SK-N-SH (cell line): ENCODE data around the gene PIAS4.

Experiments
- CTCF ChIP-seq: fragments of 200-600 bp; sonication (generic); IDR thresholded peaks from 2 replicates; pipeline ENCODE4 v1.6.1; 2017; ENCODE audit warnings: antibody characterized with exemption, mild to moderate bottlenecking, moderate library complexity
- GABPA ChIP-seq: IDR thresholded peaks from 2 replicates; pipeline ENCODE4 v1.4.0; 2012; ENCODE audit warnings: low read depth, mild to moderate bottlenecking
- GATA2 ChIP-seq: sonication (generic); formaldehyde crosslinking; IDR thresholded peaks from 2 replicates; pipeline ENCODE4 v1.5.0; 2020; ENCODE audit warnings: mild to moderate bottlenecking, missing genetic modification reagents
- TAF1 ChIP-seq: IDR thresholded peaks from 2 replicates; pipeline ENCODE4 v1.6.1; 2012; ENCODE audit warnings: low read depth, mild to moderate bottlenecking, low read length, moderate library complexity, borderline replicate concordance
- TEAD4 ChIP-seq: IDR thresholded peaks from 2 replicates; pipeline ENCODE4 v1.4.0; 2012; ENCODE audit warnings: mild to moderate bottlenecking, borderline replicate concordance; ENCODE audit not compliant: insufficient read depth

DNA sequence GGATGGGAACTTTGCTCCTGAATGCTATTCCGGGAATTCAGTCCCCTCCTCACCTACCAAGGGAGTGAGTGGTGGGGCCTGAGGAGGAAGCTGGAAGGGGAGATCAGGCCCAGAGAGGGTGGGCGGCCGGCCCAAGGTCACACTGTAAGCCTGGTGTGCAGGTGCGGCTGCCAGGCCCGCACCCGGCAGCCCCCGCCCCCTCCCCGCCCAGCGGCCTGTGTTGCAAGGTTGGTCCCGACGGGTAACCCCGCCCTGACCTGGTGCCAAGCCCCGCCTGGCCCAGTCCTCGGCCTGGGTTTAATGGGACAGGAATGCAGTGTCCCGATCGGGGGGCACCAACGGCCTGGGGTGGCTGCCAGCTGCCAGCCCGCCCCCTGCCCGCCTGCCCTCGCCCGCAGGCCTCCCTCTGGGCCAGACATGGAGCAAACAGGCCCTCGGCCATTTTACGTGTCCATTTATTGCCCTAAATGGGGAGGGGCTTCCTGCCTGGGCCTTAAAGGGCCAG, 53.7 kb downstream of the PIAS4 start:
- TF ChIP-seq CTCF (no peak), GABPA (no peak), TEAD4 (no peak), GATA2 (CRISPR knock-in tag) (no peak), TAF1 (no peak)
